ENCODE data around the gene ABLIM2.

Gene ABLIM2

DNA sequence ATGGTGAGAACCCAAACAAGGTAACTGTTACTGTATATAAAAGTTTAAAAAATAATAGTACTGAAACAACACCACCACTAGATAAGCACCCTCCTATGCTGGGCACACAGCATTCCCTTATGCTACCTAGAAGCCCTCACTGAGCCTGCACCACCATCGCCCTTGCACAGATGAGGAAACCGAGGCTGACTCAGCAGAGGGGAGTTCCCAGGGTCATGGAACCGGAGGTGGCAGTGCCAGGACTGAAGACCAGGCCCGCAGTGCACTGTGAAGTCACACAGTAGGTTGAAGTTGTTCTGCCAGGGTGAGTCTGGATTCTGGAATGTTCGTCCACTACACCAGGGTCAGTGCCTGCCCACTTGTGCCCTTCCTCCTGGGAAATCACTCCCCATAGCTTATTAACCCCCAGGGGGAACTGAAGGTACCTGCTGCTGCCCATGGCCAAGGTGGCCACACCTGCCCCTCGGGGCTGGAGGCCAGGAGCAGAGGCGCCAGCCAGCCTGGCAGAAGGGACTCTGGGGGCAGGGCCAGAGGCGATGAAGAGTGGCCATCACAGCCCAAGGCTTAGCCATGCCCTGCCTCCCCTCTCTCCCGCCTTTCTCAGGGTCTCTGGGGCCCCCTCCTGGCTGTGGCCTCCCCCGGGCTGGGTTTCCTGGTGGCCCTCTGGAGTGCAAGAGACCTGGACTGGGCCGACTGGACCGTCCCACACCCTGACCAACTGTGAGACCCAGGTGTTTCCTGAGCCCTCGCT, 15.1 kb upstream of the ABLIM2 start:
- no peak for DNase-seq

- DNase-seq, result no peak
Measured at GRCh38 chr4:8171984-8172924, 13.6 kb upstream of the ABLIM2 start.

DNA sequence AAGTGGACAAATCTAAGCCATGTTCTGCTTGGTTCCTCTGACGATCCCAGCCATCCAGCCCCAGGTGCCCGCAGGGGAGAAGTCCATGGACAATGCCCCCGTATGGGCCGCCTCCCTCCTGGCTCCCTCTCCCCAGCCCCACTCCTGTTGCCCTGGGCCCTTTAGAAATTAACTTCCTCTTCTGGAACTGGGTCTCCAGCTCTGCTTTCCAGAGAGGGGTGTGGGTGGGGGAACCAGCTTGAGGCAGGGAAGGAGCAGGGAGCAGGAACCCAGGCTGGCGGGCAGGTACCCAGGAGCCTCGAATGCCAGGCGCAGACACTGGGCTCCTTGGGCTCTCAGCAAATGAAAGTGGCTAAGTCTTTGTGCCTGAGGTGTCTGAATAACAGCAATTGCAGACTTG, 12.7 kb upstream of the ABLIM2 start:
- DNase-seq, result no peak

GRCh38 chr4:8170341-8170740, 11.7 kb upstream of the ABLIM2 start:
- no peak for DNase-seq

DNA sequence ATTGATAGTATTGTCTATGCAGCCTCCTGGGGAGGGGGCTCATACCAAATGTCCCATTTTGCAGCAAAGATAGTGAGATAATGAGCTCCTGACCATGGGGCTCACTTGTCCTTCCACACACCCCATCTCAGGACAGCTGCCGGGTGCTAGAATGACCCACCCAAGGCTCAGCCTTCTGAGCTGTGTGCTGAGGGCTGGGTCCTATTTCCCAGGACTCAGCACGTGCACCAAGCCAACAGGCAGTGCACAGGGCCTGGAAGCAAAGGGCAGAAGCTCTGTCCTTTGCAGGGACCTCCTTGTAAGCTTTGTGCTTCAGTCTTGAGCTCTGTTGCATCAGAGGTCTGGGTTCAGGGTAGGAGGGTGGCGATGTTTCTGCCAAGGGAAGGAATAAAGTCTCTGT, 11.2 kb upstream of the ABLIM2 start:
- DNase-seq, result no peak

- no peak for DNase-seq
Measured at GRCh38 chr4:8168832-8169598, 10.4 kb upstream of the ABLIM2 start.

- no peak for DNase-seq
Measured at GRCh38 chr4:8168232-8168631, 9.6 kb upstream of the ABLIM2 start.

DNA sequence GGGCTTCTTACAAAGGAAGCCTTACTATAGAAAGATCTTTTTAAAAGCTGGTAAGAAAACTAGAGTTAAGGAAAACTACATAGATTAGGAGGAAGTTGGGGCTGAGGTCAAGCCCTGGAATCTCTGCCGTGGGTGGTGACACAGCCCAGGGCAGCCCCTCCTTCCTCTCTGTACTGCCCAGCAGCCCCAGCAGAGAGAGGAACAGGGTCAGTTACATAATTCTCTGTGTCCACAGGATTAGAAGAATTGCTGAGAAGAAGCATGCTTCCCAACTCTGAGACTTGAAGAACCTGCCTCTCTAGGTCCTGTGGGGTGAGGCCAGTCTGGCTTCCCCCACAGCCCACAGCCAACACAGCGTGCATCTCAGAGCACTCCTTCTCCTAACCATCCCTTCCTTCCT, 9.2 kb upstream of the ABLIM2 start:
- no peak for DNase-seq

DNA sequence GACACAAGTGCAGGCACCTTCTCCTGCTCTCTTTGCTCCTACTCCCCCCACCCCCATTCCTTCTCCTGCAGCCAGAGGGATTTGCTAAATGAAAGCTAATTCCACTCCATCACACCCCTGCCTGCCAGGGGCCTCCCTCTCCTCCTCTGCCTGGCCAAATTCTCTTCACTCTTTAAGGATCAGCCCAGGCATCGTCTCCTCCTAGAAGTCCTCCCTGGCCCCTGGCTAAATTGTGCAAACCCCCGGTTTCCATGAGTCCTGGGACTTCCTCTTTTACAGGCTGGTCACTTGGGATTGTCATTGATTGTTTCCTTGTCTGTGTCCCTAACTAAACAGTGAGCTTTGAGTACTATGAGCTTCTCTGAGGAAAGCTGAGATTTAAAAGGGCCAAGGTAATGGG, 8.7 kb upstream of the ABLIM2 start:
- DNase-seq, result no peak

DNA sequence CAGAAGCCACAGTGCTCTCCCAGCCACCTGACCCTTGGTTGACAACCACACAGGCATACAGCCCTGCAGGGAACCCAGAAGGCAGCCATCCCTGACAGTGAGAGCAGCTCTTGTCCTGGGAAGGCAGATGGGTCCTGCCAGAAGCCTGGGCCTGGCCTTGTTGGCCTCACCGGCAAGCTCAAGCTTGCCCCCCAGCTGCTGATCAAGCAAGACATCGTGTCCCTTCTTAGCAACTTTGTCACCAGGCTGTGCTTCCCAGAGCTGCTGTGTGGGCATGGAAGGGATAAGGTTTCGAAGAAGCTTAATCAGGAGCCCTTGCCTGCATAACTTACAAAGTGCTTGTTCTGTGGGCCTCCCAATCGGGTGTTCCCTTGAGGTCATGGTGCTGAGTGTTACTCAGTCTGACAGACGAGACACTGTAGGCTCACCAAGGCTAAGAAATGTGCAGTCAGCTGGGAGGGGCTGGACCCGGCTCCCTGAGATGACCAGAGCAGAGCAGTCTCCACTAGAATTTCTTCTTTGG, 6.8 kb upstream of the ABLIM2 start:
- DNase-seq, result no peak

DNA sequence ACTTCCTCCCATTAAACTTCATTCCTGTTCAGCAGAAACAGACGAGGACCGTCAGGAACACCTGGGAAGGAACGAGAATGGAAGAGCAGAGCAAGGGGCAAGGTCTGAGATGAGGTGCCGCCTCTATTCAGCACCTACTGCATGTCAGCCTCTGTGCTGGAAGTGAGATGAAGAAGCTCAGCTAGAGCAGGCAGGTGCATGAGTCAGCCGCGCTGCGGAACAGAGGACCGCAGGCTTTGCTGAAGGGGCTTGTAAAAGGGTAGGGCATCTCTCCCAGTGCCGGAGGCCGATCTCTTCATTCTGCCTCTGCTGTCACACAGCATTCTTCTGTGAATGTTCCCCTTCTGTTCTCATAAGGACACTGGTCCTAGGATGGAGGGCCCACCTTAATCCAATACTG, 6.1 kb upstream of the ABLIM2 start:
- no peak for DNase-seq

- DNase-seq, result no peak
Measured at GRCh38 chr4:8164194-8164565, 5.6 kb upstream of the ABLIM2 start.

- DNase-seq, result no peak
Measured at GRCh38 chr4:8163436-8164193, 5.0 kb upstream of the ABLIM2 start.

GRCh38 chr4:8163026-8163425, 4.4 kb upstream of the ABLIM2 start:
- no peak for DNase-seq

DNA sequence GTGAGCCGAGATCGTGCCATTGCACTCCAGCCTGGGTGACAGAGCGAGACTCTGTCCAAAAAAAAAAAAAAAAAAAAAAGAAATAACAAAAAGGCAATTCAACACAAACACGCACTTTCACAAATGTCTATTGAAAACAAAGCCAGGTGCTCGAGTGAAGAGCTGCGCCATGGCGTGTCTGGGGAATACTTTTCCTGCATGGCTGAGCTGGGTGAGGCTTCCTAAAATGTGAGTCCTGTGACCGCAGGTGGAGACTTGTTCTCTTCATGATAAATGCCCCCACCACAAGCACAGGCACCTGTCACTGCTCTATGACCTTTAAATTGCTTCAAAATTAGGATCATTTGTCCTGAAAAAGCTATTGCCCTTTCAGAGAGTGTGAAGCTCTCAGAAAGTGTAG, 4.0 kb upstream of the ABLIM2 start:
- no peak for DNase-seq

GRCh38 chr4:8160572-8160971, 2.0 kb upstream of the ABLIM2 start:
- DNase-seq, result no peak

- no peak for DNase-seq
Measured at GRCh38 chr4:8160233-8160560, 1.6 kb upstream of the ABLIM2 start.

- DNase-seq, result no peak
Measured at GRCh38 chr4:8159537-8160232, 1.1 kb upstream of the ABLIM2 start.

DNA sequence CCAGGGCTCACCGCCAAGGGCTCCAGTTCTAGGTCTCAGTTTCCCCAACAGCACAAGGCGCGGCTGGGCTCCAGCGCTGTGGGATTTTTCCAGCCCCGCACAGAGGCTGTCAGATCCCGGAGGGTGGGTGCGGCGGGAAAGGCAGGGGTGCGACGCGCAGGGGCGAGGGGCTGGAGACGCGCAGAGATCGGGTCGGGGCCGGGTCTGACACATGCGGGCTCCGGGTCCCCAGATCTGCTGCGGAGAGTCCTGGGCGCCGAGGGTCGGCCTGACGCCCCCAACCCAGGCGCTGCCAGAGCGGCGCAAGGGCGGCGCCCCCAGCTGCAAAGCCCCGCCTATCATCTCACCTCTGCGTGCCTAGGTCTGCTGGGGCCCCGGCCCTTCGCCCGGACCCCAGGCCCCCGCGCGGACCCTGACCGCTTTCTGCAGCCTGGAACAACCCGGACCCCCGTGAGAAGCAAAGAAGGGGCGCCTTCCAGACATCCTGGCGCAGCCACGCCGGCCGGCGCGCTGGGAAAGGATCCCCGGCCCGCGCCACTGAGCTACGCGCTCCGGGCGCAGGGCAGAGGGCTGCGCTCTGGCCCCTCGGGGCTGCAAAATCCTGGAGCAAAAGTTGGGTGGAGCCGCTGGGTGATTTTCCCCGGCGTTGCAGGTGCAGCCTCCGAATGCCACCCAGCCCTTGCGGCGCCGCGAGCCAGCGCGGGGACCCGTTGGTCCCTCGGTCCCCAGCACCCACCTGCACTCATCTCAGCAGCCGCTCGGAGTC, 486 bp downstream of the ABLIM2 start:
- DNase-seq, result no peak

DNA sequence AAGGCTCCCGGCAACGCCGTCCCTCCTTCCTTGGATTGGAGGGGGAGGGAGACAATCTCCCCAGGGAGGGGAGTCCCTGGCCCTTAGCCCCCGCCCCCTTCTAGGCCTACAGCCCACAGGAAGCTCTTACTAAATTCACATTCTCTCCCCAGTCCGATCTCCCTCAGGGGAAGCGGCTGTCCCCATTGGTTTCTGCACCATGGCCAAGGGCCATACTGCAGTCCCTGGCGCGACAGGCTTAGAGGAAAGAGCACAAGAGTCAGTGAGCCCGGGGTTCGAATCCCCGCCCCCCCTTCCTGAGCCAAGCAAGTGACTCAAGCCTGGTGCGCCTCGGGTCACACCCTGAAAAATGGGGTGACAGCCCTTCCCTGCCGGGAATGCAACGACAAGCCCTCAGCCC, 1.1 kb downstream of the ABLIM2 start:
- no peak for DNase-seq

DNA sequence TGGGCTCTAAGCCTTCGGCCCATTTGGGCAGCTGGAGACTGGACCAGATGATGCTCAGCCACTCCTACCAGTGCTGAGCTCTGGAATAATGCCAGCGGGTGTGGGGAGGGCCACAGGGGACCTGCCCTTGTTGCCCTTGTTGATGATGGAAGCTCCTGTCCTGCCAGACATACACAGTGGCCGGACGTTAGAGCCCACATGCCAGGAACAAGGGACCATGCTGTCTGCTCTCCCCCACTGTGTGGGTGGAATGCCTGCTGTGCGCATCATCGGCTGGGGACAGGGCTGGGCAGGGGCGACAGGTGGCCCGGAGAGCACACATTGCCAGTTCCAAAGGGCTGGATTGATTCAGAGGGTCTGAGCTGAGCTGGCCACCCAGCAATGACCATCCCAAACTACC, 2.0 kb downstream of the ABLIM2 start:
- DNase-seq, result no peak
